ENCODE data around the gene ERCC3. TPM values are rescaled to one million over a fixed set of nuclear protein-coding genes. Genes with fewer than 3 reads are reported as not detected.

Gene ERCC3
- total RNA-seq, 1 experiment from 2014 or later = 52.5 TPM

- Histone ChIP-seq H3K9me3 (no peaks in the 10 kb centered on the region), H3K36me3 (ENCODE audit: control insufficient read depth, insufficient read depth, low read length) (no peaks in the 10 kb centered on the region; the same call in 1 of the 2 replicates), H3K4me1 (no peaks in the 10 kb centered on the region), H3K27me3 (replicated peaks; ENCODE audit: control insufficient read depth, insufficient read depth, low read length) (no peaks in the 10 kb centered on the region), H3K4me3 (ENCODE audit: low read depth, low read length) (no peak overlapping the region)
- BruUV-seq (replicated peaks) = no TSS peak
- DNase-seq = no peak
- Mint-ChIP-seq H3K9me3 (ENCODE audit: unreplicated experiment) (no peaks in the 10 kb centered on the region), H3K36me3 (ENCODE audit: insufficient read depth, unreplicated experiment) (peaks cover 60% of the 10 kb centered on the region), H3K27ac (ENCODE audit: unreplicated experiment) (no peak overlapping the region), H3K4me3 (ENCODE audit: unreplicated experiment) (no peak overlapping the region), H3K27me3 (ENCODE audit: insufficient read depth, unreplicated experiment) (no peaks in the 10 kb centered on the region), H3K4me1 (ENCODE audit: low read depth, unreplicated experiment) (no peaks in the 10 kb centered on the region)
- intact Hi-C loops (cut with micrococcal nuclease; ENCODE audit: unreplicated experiment) = loop anchor here (5.0 kb wide), 1 partner anchor 65 kb away; no protein-coding TSS in a partner anchor
- CTCF ChIA-PET = no interaction called here
- TF ChIP-seq, protein P1, sequence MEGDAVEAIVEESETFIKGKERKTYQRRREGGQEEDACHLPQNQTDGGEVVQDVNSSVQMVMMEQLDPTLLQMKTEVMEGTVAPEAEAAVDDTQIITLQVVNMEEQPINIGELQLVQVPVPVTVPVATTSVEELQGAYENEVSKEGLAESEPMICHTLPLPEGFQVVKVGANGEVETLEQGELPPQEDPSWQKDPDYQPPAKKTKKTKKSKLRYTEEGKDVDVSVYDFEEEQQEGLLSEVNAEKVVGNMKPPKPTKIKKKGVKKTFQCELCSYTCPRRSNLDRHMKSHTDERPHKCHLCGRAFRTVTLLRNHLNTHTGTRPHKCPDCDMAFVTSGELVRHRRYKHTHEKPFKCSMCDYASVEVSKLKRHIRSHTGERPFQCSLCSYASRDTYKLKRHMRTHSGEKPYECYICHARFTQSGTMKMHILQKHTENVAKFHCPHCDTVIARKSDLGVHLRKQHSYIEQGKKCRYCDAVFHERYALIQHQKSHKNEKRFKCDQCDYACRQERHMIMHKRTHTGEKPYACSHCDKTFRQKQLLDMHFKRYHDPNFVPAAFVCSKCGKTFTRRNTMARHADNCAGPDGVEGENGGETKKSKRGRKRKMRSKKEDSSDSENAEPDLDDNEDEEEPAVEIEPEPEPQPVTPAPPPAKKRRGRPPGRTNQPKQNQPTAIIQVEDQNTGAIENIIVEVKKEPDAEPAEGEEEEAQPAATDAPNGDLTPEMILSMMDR (IDR thresholded peaks at IDR 0.05; ENCODE audit: insufficient read depth in 1 of 2, low read depth in 1 of 2, low read length in 1 of 2, severe bottlenecking in 1 of 2, unreplicated experiment in 1 of 2) = no peak
- POLR2A ChIA-PET = no interaction called here
Observed at GRCh38 chr2:127261804-127262406, 32.0 kb downstream of the ERCC3 start.

DNA sequence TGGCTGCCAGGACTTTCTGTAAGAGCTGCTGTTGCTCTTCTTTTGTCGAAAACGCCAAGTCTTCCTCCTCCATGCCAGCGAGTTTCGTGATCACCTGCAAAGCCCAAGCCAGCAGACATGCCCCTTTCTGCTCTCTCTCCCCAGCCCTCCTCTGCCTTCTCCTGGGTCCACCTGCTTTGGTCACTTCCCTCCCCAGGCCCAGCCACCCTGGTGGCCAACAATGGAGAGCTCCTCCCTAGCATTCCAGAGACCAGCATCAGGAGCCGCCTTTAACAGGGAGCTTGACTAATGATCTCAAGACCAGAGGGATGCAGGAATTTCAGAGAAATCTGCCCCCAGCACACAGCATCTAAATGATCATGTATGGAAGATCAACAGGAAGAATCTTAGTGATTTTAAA is 34.6 kb downstream of the ERCC3 start:
- Mint-ChIP-seq H3K27ac (ENCODE audit: unreplicated experiment) (no peak overlapping the region), H3K9me3 (ENCODE audit: unreplicated experiment) (no peaks in the 10 kb centered on the region), H3K36me3 (ENCODE audit: insufficient read depth, unreplicated experiment) (peaks cover 48% of the 10 kb centered on the region), H3K4me1 (ENCODE audit: low read depth, unreplicated experiment) (no peaks in the 10 kb centered on the region), H3K27me3 (ENCODE audit: insufficient read depth, unreplicated experiment) (no peaks in the 10 kb centered on the region), H3K4me3 (ENCODE audit: unreplicated experiment) (no peak overlapping the region)
- no peaks in the 10 kb centered on the region for H3K27me3 ChIP-seq (replicated peaks; ENCODE audit: control insufficient read depth, insufficient read depth, low read length)
- H3K36me3 ChIP-seq (ENCODE audit: control insufficient read depth, insufficient read depth, low read length) = no peaks in the 10 kb centered on the region; the same call in 1 of the 2 replicates
- TF ChIP-seq, protein P1 (IDR thresholded peaks at IDR 0.05; ENCODE audit: insufficient read depth in 1 of 2, low read depth in 1 of 2, low read length in 1 of 2, severe bottlenecking in 1 of 2, unreplicated experiment in 1 of 2) = no peak
- CTCF ChIA-PET = interaction anchor here (1.6 kb wide), 1 partner anchor 62 kb away, joined by 6 read pairs; no protein-coding TSS in a partner anchor
- no peaks in the 10 kb centered on the region for H3K4me1 ChIP-seq
- no TSS peak for BruUV-seq (replicated peaks)
- DNase-seq = no peak
- H3K9me3 ChIP-seq = no peaks in the 10 kb centered on the region
- intact Hi-C loops (cut with micrococcal nuclease; ENCODE audit: unreplicated experiment) = no loop called here
- POLR2A ChIA-PET = no interaction called here
- no peak overlapping the region for H3K4me3 ChIP-seq (ENCODE audit: low read depth, low read length)

DNA sequence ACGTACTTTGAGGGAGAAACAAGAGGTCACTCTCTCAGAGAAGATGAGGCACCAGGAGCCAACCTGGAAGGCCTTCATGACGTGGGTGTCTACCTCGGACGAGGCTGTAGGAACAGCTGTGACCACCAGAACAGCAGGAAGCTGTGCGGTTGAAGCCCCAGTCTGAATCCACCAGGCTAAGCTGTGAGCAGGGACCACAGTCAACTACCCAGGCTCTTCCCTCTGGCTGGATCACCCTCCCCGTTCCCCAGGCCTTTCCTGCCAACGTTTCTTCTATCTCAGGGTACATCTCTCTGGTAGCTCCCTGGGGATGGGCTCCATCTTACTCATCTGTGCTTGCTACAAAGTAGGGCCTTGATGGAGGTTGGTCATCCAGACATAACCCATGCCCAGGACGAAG is 37.1 kb downstream of the ERCC3 start:
- Histone ChIP-seq H3K4me1 (no peaks in the 10 kb centered on the region), H3K27me3 (replicated peaks; ENCODE audit: control insufficient read depth, insufficient read depth, low read length) (no peaks in the 10 kb centered on the region), H3K4me3 (ENCODE audit: low read depth, low read length) (no peak overlapping the region), H3K36me3 (ENCODE audit: control insufficient read depth, insufficient read depth, low read length) (no peaks in the 10 kb centered on the region; the same call in 1 of the 2 replicates), H3K9me3 (no peaks in the 10 kb centered on the region)
- CTCF ChIA-PET = interaction anchor here (0.8 kb wide), 1 partner anchor 60 kb away, joined by 5 read pairs; no protein-coding TSS in a partner anchor
- Mint-ChIP-seq H3K4me1 (ENCODE audit: low read depth, unreplicated experiment) (no peaks in the 10 kb centered on the region), H3K27ac (ENCODE audit: unreplicated experiment) (no peak overlapping the region), H3K27me3 (ENCODE audit: insufficient read depth, unreplicated experiment) (no peaks in the 10 kb centered on the region), H3K36me3 (ENCODE audit: insufficient read depth, unreplicated experiment) (peaks cover 50% of the 10 kb centered on the region), H3K4me3 (ENCODE audit: unreplicated experiment) (no peak overlapping the region), H3K9me3 (ENCODE audit: unreplicated experiment) (no peaks in the 10 kb centered on the region)
- POLR2A ChIA-PET = no interaction called here
- no TSS peak for BruUV-seq (replicated peaks)
- TF ChIP-seq, protein P1 (IDR thresholded peaks at IDR 0.05; ENCODE audit: insufficient read depth in 1 of 2, low read depth in 1 of 2, low read length in 1 of 2, severe bottlenecking in 1 of 2, unreplicated experiment in 1 of 2) = no peak
- intact Hi-C loops (cut with micrococcal nuclease; ENCODE audit: unreplicated experiment) = no loop called here
- DNase-seq = no peak

Measured in Caco-2 (cell line).